Right ventricle myocardium superior (tissue), 1 donor: ENCODE results near the gene PIEZO1. TPM values are rescaled to one million over a fixed set of nuclear protein-coding genes. Genes with fewer than 3 reads are reported as not detected.

ENCODE experiments used
- ATAC-seq: fragments of 200-7000 bp; cut with Tn5 transposase; one replicate; pipeline ENCODE4 v1.9.1; 2020; ENCODE audit warnings: mild to moderate bottlenecking; ENCODE audit not compliant: poor library complexity
- DNase-seq: peaks from one replicate; pipeline ENCODE4 v3.0.0-alpha.2; 2020
- intact Hi-C: fragments of 100-400 bp; cut with DNase I; formaldehyde crosslinking; loops from one replicate; pipeline ENCODE4 v1.11.2; 2022
- total RNA-seq: library from RNA; stranded (reverse); fragmentation: NEBNext Ultra II Directional; extraction: Animal tissue kit (Norgen Biotek cat#: 25700); gene quantifications from one replicate; pipeline ENCODE4 v1.2.1, GENCODE V29; 2021
- donor health status: DM: no; HTN: yes; CAD: no; lungs with severe emphysema.

PIEZO1 gene
- total RNA-seq, 1 donor from 2014 or later = 15.9 TPM

DNA sequence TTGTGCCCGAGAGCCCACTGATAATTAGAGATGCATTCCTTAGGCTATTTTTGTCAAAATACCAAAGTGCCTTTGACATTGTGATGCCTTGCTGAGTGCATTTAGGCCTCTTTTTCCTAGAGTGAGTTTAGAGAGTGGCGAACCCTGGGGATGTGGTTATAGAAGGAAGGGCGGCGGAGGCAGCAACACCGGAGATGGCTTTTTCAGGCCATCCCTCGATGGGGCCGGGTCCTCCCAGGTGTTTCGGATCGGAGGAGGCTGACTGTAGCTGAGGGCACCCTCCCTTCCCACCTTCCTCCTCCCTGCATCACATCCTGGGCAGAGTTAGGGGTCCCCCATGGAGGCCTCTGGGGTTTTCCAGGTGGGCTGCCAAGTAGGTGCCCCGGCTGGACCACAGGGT is 92.2 kb downstream of the PIEZO1 start:
- ATAC-seq (no peak), DNase-seq (no peak)
- intact Hi-C loops = no loop called here

DNA sequence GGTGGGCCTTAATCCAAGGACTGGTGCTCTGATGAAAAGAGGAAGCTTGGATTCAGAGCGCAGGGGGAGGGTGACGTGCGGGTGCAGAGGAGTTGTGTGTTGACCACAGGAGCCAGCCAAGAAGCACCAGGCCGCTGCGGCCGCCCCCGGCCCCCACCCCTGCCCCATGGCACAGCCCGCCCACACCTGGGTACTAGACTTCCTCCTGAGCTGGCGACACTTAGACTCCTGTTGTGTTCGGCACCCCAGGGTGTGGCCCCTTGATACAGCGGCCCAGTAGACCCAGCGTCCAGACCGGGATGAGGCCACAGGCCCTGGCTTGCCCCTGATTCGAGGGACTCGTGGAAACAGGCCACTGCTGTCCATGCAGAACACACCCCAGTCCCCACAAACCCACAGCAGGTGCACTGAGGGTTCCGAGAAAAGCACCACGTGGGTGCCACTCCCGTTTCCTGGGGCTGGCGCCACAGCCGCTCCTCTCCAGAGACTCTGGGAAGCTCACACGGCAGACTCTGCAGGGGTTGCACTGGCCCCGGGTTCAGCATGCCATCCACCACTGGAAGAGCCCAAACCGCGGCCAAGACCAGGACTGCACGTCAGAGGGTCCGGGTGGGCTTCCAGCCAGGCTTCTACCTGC is 93.0 kb downstream of the PIEZO1 start:
- ATAC-seq (no peak), DNase-seq (peak; percentile 68)
- intact Hi-C loops = no loop called here

DNA sequence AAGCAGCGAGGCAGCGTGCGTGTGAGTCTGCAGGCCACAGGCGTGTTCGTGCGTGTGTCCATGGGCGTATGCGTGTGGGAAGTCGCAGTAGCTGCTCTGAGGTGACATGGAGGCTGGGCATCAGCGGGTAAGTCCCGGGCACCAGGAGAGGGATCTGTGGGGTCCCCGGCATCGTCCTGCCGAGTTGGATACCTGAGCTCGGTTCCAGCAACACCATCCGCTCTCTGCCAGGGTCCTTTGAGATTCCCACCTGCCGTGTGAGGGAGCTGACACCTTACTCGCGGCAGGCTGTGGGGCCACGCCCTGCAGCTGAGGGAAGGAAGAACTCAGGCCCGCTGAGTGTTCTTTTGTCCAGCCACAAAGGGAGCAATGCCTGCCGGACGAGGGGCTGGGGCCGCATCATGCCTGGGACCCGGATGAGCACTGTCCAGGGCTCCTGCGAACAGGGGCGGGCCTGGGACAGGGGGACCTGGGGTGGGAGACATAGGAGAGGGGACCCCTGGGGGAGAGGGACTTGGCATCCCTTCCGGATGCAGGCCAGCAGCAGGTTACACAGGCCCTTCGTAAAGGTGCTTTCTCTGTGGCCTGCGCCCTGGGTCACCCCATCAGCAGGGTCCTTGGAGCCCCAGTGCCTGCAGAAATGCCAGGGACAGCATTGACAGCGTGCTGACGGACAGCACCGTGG is 93.7 kb downstream of the PIEZO1 start:
- ATAC-seq (no peak), DNase-seq (no peak)
- intact Hi-C loops = no loop called here

DNA sequence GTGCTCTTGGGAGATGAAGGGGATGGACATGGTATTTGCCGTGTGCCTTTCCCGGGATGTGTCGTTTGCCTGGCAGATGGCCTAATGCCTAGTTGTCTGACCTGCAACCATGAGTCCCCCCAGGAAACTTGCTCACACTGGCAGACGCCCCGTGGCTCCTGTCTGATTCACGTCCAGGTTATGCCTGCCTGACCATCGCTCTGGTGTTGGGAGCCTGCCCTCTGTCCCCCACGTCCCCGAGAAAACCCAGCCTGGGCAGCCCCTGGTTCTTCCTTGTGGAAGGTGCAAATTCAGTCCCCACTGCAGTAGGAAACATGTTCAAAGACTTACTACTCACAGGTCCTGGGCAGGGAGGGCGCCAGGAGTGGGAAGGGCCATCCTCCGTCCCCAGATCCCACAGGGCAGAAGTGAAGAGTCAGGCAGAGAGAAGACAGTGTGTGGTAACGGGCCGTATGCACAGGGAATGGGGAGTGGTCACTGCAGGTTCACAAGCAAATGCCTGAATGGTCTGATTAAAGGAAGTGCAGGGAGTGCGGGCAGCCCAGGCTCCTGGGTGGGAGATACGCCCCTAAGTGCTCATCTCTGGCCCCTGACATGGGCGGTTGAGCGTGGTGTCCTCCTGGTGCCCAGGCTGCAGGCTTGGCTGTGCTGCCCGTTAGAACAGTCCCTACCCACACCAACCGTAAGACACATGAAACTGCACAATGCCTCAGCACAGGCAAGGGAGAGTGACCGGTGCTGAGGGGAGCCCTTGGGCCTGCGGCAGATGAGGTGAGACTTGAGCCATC is 94.5 kb downstream of the PIEZO1 start:
- intact Hi-C loops = no loop called here

DNA sequence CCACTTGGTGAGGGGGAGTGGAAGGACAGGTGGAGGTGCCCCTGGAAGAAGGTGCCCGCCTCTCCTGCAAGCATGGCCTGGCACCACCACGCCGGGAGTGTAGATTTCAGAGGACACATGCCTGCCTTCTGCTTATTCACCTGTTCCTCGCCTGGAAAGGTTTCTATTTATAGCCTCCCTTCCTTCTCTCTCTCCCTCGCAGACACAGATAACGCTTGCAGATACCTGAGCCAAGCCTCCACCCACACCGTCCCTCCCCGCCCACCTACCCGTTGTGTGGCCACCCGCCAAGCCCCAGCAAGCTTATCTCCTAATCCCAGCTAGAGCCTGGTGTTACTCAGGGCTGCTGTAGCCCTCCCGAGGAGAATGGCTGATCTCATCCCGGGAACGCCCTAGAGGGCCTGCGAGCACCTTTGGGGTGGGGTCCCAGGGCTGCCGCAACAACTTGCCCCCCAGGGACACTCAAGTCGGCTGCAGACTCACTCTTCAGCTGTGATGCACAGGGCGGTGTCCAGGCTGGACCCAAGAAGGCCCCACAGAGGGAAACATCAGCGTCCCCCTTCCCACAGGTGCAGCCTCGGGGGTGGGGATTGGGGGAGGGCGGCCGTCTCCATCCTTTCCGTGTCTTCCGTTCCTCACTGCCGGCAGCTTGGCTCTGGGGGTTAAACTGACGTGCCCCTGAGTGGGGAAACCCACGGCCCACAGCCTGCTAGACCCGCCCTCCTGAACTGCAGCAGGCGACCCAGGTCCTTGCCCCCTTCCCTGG is 96.8 kb downstream of the PIEZO1 start:
- ATAC-seq = no peak
- intact Hi-C loops = no loop called here
- no peak for DNase-seq

More for the DNA sequence above, 94.5 kb downstream of the PIEZO1 start:
- DNase-seq = no peak
- no peak for ATAC-seq

DNA sequence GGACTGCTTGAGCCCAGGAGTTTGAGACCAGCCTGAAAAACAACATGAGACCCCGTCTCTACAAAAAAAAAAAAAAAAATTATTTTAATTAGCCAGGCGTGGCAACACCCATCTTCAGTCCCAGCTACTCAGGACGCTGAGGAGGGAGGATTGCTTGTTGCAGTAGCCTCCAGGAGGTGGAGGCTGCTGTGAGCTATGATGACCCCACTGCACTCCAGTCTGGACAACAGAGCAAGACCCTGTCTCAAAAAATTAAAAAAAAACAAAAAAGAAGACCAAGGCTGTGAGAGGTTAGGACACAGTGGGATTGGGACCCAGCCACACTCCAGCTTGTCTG is 97.4 kb downstream of the PIEZO1 start:
- intact Hi-C loops = no loop called here
- DNase-seq (no peak), ATAC-seq (no peak)

DNA sequence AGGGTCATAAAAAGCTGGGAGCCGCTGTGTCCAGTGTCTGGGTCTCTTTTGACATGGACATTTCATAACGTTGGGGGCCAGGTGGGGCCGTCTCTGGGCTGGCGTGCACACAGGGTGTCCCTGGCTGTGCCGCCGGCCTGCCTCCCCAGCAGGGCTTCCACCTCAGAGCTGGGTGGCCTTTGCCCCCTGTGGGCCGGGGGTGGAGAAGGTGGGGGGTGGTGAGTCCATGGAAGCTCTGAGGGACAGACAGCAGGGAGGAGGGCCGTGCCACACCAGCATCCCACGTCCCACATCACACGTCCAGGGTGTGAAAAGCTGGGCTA is 97.8 kb downstream of the PIEZO1 start:
- intact Hi-C loops = no loop called here
- DNase-seq (no peak), ATAC-seq (no peak)

DNA sequence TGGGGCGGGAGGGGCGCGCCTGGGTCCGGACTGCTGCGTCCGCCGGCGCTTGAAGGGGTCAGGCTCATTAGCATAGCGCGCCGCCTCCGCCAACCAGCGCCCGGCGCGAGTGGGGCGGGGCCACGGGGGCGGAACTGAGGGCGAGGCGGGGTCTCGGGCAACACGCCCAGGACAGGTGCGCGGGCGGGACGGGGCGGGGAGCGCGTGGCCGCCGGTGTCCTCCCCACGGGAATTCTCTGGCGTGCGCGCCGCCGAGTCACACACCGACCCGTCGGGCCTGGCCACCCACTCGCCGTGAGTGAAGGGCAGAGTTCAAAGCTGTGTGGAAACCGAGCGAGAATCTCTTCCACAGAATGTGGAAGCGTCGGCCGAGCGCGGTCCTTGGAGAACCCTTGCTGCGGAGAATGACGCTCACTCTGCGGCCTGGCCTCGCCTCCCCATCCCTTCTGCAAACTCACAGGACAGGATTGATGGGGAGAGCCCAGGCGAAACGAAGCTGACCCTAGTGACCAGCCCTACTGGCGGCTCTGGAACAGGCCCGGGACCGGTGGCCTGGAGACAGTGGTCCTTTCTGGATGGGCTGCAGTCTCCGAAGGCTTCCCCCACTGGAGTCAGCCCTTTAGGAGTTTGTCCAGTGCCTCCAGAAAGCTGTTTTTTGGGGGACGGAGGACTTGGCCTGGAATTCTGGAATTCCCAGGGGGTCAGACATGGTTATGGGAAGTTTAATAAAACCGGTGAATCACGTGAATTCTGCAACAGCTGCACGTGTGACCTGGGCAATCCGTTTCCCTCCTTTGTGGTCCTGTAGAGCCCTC is 98.4 kb downstream of the PIEZO1 start, which contains the start of gene SNAI3:
SNAI3 (minus strand) TSS at position 69 of the 815 bp plus-strand sequence. CDS start 101 bp downstream, outside the sequence.
- DNase-seq = peak; percentile 91
- intact Hi-C loops = no loop called here
- ATAC-seq = peak; percentile 94

DNA sequence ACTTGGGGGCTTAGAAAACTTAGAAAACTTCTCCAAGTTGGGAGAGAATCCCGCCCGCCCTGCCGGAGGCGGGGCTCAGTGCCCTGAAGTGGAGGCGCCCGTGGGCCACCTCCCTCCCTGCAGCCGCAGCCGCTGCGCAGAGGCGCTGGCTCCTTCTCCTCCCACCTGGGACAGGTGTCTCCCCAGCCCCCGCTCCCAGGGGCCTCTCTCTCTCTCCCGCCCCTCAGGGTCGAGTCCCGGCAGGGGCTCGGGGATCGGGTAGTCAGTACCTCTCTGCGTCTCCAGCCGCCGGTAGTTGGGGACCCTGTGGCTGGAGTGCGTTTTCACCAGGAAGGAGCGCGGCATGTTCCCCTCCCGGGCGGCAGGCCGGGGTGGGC is 99.0 kb downstream of the PIEZO1 start:
- no peak for DNase-seq
- intact Hi-C loops = no loop called here

DNA sequence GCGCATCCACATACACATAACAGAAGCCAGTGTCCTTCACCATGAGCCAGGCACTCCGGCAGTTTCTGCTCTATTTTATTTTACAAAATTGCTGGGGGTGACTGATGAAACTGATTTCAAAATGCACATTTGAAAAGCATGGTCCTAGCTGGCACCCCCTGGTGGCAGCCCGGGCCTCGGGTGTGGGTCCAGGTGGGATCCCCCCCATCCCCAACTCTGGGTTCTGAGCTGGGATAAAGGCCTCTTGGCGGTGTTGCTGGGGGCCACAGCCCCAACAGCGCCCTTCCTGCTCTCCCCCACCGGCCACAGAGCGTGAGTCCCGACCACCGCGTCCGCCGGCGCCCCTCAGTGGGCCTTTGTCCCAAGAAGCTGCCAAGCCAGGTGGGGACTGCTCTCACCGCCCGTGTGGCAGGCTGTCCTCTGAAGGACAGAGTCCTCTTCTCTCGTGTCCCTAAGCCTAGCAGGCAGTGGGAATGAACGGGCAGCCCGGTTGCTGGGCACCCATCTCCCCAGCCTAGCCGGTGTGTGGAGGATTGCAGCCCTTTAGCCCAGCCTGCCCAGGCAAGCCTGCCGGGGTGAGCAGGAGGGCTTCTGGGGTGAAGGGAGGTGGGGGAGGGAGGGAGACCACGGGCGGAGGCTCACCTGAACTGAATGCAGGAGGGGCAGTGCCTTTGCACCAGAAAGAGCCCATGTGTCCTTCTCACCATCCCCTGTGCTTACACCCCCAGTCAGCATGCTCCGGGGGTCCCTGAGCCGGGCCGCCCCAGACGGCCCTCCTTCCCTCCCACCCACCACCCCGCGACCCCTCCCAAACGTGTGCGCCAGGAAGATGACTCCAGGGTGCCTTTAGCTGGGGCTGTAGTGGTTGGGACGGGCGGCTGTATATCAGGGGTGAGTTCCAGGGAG is 99.6 kb downstream of the PIEZO1 start:
- no peak for DNase-seq
- peak; percentile 10 for ATAC-seq
- intact Hi-C loops = no loop called here

More for the DNA sequence above, 99.0 kb downstream of the PIEZO1 start:
- ATAC-seq = peak; percentile 47

DNA sequence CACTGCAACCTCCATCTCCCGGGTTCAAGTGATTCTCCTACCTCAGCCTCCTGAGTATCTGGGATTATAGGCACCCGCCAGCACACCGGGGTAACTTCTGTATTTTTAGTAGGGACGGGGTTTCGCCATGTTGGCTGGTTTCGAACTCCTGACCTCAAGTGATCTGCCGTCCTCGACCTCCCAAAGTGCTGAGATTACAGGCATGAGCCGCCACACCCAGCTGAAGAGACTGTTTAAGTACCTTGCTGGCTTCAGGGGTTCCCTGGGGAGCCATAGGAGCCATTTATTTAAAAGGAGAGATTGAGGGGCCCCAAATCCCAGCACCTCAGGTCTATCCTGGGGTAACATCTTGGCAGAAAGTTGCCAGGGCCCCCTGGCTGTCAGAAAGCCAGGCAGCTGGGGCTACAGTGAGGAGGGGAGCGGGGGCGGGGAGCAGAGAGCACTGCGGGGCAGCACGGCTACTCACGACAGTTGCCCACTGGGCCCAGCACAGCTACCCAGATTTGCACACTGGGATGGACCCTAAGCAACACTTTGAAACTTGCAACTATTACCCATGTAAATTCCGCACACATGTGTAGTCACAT is 100.4 kb downstream of the PIEZO1 start:
- ATAC-seq = no peak
- no peak for DNase-seq

DNA sequence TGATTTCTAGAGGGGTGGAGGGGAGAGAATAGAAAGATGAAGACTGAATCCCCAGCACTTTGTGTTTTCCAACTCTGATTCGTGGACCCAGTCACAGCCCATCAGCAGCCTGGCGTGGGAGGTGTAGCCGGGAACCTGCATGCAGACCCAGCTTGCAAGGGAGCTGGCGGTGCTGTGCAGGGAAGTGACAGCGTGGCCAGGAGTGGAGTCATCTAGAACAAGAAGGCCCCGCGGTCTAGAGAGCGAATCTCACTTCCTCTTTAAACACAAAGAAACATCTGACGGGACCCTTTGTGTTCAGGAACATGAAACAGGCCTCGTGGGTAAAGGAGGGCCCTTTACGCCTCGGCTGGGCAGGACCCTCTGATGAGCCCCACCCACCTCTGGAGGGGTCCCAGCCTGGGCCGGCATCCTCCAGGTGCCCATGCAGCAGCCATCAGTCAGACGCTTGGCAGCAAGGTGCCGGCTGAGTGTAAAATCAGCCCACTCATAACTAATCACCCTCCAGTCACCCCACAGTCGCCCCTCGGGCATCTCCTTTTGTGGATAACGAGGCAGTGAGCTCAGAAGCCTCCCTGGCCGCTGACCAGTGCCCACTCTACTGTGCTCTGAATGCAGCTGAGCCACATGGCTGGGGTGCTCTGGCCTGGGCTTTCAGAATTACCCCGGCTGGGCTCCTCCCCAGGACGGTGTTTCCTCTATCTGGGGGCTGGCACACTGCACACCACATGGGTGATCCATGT is 103.1 kb downstream of the PIEZO1 start:
- intact Hi-C loops = no loop called here
- DNase-seq (peak; percentile 75), ATAC-seq (no peak)

More for the DNA sequence above, 100.4 kb downstream of the PIEZO1 start:
- intact Hi-C loops = no loop called here

DNA sequence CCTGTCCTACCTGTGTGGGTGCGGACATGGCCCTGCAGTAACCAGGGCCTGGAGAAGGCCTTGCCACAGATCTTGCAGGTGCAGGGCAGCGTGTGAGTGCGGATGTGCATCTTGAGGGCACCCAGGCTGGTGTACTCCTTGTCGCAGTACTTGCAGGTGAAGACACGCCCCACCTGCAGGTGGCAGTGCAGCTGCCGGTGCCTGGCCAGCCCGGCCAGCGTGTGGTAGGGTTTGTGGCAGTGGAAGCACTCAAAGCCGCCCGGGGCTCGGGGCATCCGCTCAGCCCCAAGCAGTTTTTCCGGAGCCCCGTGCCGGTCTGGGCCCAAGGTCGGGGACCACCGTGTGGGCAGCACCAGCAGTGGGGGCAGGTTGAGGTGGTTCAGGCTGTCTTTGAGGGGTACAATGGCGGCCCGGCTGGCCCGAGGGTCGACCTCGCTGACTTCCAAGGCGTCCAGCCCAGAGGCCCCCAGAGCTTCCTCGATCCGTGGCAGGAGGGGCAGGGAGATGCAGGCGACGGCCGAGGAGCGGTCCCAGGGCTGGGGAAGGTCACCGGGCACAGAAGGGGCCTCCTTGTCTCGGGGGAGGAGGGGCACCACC is 103.8 kb downstream of the PIEZO1 start:
- ATAC-seq (no peak), DNase-seq (no peak)
- intact Hi-C loops = no loop called here

DNA sequence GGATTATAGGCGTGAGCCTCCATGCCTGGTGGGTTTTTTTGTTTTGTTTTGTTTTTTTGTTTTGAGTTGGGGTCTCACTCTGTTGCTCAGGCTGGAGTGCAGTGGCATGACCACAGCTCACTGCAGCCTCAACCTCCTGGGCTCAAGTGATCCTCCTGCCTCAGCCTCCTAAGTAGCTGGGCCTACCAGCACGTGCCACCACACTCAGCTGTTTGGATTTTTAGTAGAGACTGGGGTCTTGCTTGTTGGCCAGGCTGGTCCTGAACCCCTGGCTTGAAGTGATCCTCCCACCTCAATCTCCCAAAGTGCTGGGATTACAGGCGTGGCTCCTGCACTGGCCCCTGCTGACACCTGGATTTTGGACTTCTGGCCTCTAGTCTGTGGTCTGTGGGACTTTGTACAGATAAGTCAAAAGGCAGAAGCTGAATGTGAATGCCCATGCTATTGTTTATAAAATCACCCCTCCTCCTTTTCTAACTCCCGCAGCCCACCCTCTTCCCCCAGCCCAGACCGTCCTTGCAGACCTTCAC is 104.4 kb downstream of the PIEZO1 start:
- no peak for DNase-seq
- ATAC-seq = no peak
- intact Hi-C loops = no loop called here

DNA sequence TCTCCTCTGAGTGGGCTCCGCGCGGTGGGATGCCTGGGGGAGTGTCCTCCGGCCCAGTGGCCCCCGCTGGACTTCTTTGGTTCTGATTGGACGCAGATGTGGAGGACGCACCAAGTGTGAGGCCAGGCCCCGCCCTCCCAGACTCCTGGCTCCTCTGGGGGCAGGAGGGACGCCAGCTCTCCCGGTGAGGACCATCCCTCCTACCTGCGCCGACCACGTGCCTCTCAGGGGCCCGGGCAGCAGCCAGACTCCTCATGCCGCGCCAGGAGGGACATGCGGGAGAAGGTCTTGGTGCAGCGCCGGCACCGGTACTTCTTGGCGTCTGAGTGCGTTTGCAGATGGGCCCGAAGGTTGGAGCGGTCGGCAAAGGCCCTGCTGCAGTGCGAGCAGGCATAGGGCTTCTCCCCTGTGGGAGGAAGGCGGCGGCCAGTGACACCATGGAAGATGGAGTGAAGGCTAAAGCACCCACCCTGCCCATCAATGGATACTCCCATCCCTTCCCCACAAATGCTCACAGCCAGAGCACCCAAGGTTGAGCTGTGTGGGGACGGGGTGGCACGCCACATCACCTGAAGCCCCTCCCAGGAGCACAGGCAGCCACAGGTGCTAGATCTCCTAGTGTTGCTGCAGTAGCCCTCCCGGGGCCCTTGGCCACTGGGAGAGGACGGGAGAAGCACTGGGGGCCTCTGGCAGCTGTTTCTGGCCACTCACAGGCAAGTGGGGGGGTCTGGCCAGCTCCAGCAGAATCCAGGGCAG is 106.6 kb downstream of the PIEZO1 start:
- intact Hi-C loops = no loop called here
- DNase-seq = no peak
- no peak for ATAC-seq
